Stomach (tissue), 4 donors: ENCODE results near the gene LANCL1.

Experiments used
- CTCF ChIP-seq, 7 experiments: fragments of 450-650 bp in 4 of 7; fragments of 200-600 bp in 3 of 7; sonication (generic) in 3 of 7; IDR thresholded peaks; one replicate each; pipeline ENCODE4 v1.5.1; 2016 to 2019; ENCODE audit warnings: antibody characterized with exemption in 7 of 7, control low read depth in 2 of 7, mild to moderate bottlenecking in 1 of 7
- POLR2A ChIP-seq, 4 donors: fragments of 450-650 bp; IDR thresholded peaks; one replicate each; pipeline ENCODE4 v1.6.1; 2016; ENCODE audit warnings: antibody characterized with exemption in 4 of 4, control low read depth in 2 of 4, mild to moderate bottlenecking in 1 of 4, moderate library complexity in 1 of 4
- POLR2AphosphoS5 ChIP-seq, 3 donors: sonication (generic); formaldehyde crosslinking; IDR thresholded peaks; one replicate each; pipeline ENCODE4 v1.6.1; 2016; ENCODE audit warnings: antibody characterized with exemption in 3 of 3

DNA sequence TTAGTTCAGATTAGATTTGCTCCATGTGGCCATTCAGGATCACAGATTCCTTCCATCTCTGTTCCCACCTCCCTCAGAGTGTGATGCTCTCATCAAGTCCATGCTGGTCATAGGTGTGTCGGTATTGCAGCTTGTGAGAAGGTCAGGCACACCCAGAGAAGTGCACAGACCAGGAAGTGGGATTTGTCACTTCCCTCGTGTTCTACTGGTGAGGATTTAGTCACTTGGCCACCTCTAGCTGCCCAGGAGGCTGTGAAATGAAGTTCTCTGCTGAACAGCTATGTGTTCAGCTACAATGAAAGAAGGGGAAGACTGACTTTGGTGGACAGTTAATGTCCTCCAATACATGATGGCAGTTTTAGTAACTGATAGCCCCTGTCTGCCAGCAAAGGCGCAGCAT, 3.5 kb upstream of the LANCL1 start:
- TF ChIP-seq POLR2A (IDR thresholded peaks at IDR 0.05) (no peak), CTCF (IDR thresholded peaks at IDR 0.05) (no peak), POLR2AphosphoS5 (IDR thresholded peaks at IDR 0.05) (no peak)
